Fibroblast of villous mesenchyme (primary cell): ENCODE data around the gene LY6G6D. TPM values are rescaled to one million over a fixed set of nuclear protein-coding genes. Genes with fewer than 3 reads are reported as not detected.

Experiments
- DNase-seq: peaks from one replicate; pipeline ENCODE4 v3.0.0-alpha.2; 2010; ENCODE audit warnings: low read depth
- H3K4me3 ChIP-seq: 2 replicates; pipeline ENCODE4 v1.5.1; 2011; ENCODE audit warnings: low read depth, mild to moderate bottlenecking, low read length
- total RNA-seq: library from RNA; depleted of rRNA; stranded (reverse); fragments of >200 nt; gene quantifications from 2 replicates; pipeline ENCODE4 v1.2.3, GENCODE V29; 2012
- TF ChIP-seq, protein P1 (sequence below): IDR thresholded peaks from 2 replicates; pipeline ENCODE4 v1.5.1; 2012; ENCODE audit warnings: low read depth, mild to moderate bottlenecking, low read length; ENCODE audit not compliant: insufficient read depth

The LY6G6D gene
- total RNA-seq, 1 donor = not detected

DNA sequence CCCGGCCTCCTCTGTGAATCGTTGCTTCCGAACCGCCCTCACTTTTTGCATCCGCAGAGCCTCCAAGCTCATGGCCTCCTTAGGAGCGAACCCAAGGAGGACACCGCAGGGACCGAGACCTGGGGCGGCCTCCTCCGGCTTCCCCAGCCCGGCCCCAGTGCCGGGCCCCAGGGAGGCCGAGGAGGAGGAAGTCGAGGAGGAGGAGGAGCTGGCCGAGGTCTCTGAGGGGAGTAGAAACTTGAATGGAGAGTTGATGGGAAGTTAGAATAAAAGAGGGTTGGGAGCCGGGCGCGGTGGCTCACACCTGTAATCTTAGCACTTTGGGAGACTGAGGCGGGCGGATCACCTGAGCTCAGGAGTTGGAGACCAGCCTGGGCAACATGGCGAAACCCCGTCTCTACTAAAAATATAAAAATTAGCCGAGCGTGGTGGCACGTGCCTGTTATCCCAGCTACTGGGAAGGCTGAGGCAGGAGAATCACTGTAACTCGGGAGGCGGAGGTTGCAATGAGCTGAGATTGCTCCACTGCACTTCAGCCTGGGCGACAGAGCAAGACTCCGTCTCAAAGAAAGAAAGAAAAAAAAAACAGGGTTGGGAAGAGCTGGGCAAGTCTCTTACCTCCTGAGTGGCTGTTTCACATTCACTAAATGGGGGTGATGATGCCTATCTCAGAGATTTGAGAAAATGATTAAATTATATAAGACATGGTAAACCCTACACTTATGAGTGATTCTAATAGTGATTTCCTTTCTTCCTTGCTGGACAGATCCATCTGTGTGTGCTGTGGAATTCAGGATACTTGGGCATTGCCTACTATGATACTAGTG is 25.5 kb downstream of the LY6G6D start:
- H3K4me3 ChIP-seq = peak overlapping the region; percentile 94
- TF ChIP-seq, protein P1, sequence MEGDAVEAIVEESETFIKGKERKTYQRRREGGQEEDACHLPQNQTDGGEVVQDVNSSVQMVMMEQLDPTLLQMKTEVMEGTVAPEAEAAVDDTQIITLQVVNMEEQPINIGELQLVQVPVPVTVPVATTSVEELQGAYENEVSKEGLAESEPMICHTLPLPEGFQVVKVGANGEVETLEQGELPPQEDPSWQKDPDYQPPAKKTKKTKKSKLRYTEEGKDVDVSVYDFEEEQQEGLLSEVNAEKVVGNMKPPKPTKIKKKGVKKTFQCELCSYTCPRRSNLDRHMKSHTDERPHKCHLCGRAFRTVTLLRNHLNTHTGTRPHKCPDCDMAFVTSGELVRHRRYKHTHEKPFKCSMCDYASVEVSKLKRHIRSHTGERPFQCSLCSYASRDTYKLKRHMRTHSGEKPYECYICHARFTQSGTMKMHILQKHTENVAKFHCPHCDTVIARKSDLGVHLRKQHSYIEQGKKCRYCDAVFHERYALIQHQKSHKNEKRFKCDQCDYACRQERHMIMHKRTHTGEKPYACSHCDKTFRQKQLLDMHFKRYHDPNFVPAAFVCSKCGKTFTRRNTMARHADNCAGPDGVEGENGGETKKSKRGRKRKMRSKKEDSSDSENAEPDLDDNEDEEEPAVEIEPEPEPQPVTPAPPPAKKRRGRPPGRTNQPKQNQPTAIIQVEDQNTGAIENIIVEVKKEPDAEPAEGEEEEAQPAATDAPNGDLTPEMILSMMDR = no peak
- DNase-seq = no peak

DNA sequence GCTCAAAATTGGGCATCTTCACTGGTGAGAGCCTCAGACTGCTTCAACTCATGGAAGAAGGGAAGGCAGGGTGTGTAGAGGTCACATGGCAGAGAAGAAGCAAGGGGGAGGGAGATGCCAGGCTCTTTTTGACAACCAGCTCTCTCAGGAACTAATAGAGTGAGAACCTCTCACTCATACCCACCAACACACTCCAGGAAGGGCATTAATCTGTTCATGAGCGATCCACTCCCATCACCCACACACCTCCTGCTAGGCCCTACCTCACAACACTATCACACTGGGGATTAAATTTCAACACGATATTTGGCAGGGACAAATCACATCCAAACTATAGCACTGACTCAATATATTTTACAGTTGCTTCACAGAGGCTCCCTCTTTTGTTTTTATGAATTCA is 26.7 kb downstream of the LY6G6D start:
- no peak overlapping the region for H3K4me3 ChIP-seq
- TF ChIP-seq, protein P1 = no peak
- DNase-seq = no peak

- H3K4me3 ChIP-seq = no peak overlapping the region
- TF ChIP-seq, protein P1 = no peak
- no peak for DNase-seq
Observed at GRCh38 chr6:31742894-31743293, 27.7 kb downstream of the LY6G6D start.

GRCh38 chr6:31744422-31744821 is 29.3 kb downstream of the LY6G6D start:
- DNase-seq = no peak
- H3K4me3 ChIP-seq = no peak overlapping the region
- TF ChIP-seq, protein P1 = no peak

GRCh38 chr6:31749301-31750036 is 34.3 kb downstream of the LY6G6D start:
- TF ChIP-seq, protein P1 = no peak
- H3K4me3 ChIP-seq = no peak overlapping the region
- DNase-seq = no peak

DNA sequence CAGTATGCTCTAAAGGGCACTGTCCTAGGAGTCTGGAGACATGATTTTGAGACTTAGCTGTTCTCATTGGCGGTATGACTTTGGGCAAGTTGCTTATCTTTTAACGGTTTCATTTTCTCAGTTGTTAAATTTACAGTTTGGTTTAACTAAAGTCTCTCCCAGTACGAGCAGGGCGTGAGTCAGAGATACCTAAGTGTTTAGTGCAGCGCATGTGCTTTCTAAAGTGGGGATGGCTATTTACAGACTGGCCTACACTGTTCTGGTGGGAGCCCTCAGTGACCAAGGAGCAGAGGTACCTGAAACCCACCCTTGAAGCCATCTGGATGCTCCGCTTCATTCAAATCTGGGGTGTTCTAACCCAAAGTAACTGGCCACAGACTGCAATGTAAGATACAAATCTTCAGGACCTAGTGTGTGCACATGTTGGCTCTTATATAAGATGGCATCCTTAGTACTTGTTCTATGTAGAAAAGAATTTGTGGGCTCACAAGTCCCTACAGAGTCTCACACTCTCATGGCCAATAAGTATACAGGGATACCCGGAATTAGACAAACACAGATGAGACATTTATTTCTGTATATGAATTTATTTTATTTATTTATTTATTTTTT is 35.4 kb downstream of the LY6G6D start:
- no peak overlapping the region for H3K4me3 ChIP-seq
- TF ChIP-seq, protein P1 = no peak
- peak; percentile 83 for DNase-seq
